CD4-positive, alpha-beta T cell treated with Interleukin-1 beta for 1 hour (primary cell): ENCODE measurements around the gene DTX3L.
"Not testable (repeated sequence)": the region's sequence is repeated elsewhere in the genome, so short reads cannot be mapped to it uniquely, and the experiment has no call there.

ENCODE experiments used
- DNase-seq, 2 donors: peaks; one replicate each; pipeline ENCODE4 v3.0.0-alpha.2; 2020 to 2022

DTX3L gene

DNA sequence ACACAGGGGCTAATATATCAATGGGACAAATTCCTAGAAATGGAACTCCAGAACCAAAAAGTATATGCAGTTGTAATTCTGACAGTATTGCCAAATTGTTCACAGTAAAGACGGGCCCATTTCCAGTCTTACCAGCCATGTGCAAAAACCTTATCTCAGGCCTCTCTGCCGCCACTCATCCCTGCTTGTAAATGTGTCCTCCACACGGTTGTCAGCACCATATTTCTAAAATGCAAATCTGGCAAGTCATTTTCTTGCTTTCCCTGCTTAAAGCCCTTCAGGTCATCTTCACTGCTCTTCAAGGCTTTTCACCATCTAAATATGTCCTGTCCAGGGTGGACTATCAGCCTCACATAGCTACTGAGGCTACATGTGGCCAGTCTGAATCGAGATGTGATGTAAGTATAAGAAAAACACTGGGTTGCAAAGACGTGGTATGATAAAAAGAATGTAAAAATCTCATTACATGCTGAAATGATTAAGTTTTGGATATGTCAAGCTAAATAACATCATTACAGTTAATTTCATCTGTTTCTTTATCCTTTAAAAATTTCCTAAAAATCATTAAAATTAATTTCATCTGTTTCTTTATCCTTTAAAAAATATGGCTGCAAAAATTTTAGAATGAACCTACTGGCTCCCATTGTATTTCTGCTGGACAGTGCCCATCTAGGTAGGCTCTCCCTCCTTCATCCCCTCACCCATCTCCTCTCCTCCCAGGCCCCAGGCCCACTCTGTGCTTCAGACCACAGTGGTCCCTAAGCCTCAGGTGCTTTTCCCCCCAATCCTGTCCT lies 1.0 kb upstream of the DTX3L start:
- DNase-seq = no peak

- DNase-seq = no peak
These were observed 467 bp upstream of the DTX3L start for GRCh38 chr3:122563717-122564025.

DNA sequence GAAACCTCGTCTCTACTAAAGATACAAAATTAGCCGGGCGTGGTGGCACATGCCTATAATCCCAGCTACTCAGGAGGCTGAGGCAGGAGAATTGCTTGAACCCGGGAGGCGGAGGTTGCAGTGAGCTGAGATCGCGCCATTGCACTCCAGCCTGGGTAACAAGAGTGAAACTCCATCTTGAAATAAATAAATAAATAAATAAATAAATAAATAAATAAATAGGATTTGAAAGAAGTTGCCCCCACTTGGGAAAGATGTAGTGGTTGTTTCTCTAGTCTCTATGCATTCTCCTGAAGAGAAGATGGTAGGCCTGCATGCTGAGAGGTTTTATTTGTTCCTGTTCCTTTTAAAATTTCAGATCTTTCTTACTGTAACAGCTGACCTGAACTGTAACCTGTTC lies 4.0 kb downstream of the DTX3L start:
- not testable (repeated sequence) for DNase-seq

GRCh38 chr3:122568755-122569154 lies 4.6 kb downstream of the DTX3L start:
- no peak for DNase-seq

DNA sequence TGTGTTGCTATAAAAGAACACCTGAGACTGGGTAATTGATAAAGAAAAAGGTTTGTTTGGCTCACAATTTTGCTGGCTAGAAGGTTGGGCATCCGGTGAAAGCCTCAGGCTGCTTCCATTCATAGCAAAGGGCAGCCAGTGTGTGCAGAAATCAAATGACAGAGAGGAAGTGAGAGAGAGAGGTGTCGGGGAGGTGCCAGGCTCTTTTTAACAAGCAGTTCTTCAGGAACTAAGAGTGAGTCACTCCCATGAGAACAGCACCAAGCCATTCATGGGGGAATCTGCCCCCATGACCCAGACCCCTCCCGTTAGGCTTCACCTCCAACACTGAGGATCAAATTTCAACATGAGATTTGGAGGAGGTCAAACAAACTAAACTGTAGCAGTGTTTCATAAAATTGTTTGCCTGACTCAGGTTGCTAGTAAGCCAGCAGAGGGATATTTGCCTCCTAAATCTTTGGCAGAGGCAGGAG lies 8.8 kb downstream of the DTX3L start:
- peak; percentile 45 for DNase-seq

GRCh38 chr3:122576174-122576940 lies 12.2 kb downstream of the DTX3L start:
- peak in 1 of 2 donors; percentile 60 for DNase-seq

DNA sequence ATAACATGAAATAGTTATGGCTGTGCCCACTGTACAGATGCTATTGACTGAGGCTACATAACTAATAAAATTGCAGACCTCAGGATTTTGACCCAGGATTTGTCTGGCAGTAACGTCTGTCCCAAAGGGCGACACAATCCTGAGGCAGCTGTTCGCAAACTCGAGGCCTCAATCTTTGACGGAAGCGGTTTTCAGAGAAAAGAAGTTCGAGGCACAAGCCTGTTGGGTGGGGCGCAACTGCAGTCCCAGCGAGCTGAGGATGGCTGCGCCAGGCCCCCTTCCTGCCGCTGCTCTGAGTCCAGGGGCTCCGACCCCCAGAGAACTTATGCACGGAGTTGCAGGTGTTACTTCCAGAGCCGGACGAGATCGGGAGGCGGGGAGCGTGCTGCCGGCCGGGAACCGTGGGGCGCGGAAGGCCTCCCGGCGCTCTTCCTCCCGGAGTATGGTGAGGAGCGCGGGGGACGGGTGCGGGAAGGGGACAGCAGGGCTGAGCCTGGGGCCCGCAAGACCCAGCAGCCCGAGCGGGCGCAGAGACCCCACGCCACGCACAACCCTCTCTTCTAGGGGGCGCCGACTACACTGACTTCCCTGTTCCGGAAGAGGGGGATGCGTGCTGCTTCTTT lies 13.4 kb downstream of the DTX3L start, which contains the start of gene PARP15:
Gene PARP15, plus strand, starts transcription at position 242 of the 623 bp plus-strand sequence. Its CDS starts 18 bp downstream, at position 260.
- DNase-seq = peak; percentile 43 to 54

DNA sequence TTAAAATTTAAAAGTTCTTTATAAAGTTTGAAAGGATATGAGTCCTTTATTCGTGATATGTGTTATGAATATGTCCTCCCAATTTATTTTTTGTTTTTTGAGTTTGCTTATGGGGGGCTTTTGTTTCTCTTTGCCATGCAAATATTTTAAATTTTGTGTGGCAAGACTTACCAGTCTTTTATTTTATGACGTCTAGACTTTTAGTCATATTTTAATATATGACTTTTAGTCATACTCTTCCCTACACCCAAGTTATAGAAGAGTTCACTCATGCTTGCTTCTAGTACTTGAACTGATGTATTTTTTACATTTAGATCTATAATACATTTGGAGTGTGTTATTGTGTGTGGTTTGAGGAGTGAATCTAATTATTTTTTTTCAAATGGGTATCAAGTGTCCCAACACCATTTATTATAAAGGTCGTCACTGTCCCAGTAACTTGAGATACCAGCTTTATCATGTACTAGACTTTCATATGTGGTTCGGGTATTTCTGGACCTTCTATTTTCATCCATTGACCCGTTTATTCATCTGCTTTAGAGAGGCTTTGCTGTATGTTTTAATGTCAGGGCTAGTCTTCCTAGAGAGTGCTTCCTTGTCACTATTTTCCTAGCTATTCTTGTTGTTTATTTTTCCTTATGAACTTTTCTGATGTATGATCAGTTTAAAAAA lies 14.1 kb downstream of the DTX3L start:
- no peak for DNase-seq

- DNase-seq = no peak
These were observed 16.3 kb downstream of the DTX3L start for GRCh38 chr3:122580470-122580869.

GRCh38 chr3:122581622-122582021 lies 17.5 kb downstream of the DTX3L start:
- DNase-seq = no peak

- no peak for DNase-seq
These were observed 18.3 kb downstream of the DTX3L start for GRCh38 chr3:122582390-122582789.

DNA sequence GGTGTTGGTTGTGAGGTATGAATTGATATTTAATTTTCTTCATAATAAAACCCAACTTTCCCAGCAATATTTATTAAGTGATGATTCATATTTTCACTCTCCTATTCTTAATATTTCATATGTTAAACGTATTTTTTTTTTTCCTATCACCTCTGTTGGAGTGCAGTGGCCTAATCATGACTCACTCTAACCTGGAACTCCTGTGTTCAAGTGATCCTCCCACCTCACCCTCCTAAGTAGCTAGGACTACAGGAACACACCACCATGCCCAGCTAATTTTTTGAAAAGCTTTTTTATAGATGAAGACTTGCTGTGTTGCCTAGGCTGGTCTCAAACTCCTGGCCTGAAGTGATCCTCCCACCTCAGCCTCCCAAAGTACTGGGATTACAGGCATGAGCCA lies 22.0 kb downstream of the DTX3L start:
- DNase-seq = no peak

GRCh38 chr3:122586773-122587485 lies 22.8 kb downstream of the DTX3L start:
- no peak for DNase-seq

DNA sequence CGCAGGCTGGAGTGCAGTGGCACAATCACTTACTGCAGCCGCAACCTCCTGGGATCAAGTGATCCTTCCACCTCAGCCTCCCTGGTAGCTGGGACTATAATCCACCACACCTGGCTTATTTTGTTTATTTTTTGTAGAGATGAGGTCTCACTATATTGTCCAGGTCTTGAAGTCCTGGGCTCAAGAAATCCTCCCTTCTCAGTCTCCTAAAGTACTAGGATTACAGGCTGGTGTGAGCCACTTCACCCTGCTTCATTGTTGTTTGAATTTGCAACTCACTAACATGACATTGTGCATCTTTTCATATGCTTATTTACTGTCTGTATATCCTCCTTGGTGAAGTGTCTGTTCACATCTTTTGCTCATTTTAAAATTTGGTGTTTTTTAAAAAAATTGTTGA lies 23.4 kb downstream of the DTX3L start:
- no peak for DNase-seq

GRCh38 chr3:122589297-122589696 lies 25.2 kb downstream of the DTX3L start:
- no peak for DNase-seq

DNA sequence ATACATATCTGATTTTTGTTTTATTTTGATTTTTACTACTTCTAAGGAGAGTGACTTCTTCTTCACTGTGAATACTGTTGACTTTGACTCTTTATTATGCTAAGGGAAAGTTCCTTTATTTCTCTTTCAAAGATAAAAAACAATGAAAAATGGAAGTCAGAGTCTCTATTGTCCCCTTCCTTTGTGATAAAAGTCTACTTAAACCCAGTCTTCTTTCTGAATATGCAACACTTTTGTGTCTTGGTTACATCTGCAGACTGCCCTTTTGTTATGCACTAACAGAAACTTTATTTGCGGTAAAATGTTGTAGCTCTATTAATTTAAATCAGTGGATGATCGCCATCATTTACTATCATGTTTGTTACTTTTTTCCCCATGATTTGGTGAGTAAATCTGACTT lies 26.5 kb downstream of the DTX3L start:
- no peak for DNase-seq

- DNase-seq = no peak
These were observed 29.9 kb downstream of the DTX3L start for GRCh38 chr3:122594025-122594424.

DNA sequence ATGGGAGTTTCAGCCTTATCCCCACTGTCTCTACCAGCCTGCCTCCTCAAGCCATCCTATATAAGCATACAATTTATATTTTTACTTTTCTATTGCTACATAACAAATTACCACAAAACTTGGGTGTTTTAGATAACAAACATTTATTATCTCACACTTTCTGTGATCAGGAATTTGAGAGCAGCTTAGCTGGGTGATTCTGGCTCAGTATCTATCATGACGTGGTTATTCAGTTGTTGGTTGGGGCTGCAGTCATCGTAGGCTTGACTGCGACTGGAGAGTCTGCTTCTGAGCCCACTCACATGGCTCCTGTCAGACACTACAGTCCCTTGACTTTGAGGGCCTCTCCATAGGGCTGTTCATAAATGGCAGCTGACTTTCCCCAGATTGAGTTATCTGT lies 34.0 kb downstream of the DTX3L start:
- DNase-seq = no peak

GRCh38 chr3:122598556-122598955 lies 34.4 kb downstream of the DTX3L start:
- no peak for DNase-seq

DNA sequence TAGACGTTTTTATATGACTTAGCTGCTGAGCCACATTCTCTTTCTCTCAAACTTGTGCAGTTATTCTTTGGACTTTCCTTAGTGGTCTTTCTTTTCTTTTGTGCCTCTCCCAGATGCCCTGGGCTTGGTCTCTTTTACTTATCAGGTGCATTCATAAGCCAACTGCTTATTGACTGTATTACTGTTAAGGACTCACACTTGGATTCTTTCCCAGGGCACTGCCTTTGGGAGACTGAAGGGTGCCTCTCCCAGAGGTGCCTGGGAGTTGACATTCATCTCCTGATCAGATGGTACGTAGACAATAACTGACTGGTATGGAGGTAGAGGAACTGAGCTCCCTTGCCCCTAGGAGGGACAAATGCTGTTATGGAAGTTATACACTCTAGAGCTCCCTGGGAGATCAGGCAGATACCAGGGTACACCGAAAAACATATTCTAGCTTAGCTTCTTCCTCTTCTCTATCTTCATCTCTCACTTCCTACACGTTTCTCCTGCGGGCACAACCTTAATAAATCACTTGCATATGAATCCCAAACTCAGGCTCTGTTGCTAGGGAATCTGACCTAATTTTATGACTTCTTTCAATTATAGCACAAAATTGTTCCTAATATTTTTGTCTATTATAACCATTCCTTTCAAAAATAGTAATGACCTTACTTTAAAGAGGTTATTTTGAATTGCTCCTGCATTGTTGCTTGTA lies 38.0 kb downstream of the DTX3L start:
- DNase-seq = no peak

GRCh38 chr3:122603056-122603455 lies 38.9 kb downstream of the DTX3L start:
- DNase-seq = no peak

DNA sequence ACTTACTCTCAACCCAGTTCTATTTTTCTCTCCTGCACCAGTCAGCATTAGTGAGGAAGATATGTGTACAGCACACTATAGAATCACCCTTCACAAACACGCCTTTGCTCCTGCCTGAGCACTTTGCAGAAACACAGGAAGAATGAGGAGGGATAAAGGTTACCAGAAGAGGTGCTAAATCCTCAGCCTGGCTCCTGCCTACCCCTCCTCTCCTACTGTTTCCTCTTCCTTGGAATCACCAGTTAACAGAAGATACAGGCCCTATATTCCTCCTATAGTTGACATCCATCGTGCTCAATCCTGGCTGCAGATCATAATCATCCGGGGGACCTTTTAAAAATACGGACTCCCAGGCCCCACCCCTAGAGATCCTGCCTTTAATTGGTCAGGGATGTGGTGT lies 42.2 kb downstream of the DTX3L start:
- DNase-seq = no peak
